ENCODE measurements around the gene TPGS1. TPM values are rescaled to one million over a fixed set of nuclear protein-coding genes. Genes with fewer than 3 reads are reported as not detected.

TPGS1 gene
- total and polyA plus RNA-seq, 2 donors (not counting 1 experiment from before 2014, with no cell fraction given), result 8.1 to 33.8 TPM

DNA sequence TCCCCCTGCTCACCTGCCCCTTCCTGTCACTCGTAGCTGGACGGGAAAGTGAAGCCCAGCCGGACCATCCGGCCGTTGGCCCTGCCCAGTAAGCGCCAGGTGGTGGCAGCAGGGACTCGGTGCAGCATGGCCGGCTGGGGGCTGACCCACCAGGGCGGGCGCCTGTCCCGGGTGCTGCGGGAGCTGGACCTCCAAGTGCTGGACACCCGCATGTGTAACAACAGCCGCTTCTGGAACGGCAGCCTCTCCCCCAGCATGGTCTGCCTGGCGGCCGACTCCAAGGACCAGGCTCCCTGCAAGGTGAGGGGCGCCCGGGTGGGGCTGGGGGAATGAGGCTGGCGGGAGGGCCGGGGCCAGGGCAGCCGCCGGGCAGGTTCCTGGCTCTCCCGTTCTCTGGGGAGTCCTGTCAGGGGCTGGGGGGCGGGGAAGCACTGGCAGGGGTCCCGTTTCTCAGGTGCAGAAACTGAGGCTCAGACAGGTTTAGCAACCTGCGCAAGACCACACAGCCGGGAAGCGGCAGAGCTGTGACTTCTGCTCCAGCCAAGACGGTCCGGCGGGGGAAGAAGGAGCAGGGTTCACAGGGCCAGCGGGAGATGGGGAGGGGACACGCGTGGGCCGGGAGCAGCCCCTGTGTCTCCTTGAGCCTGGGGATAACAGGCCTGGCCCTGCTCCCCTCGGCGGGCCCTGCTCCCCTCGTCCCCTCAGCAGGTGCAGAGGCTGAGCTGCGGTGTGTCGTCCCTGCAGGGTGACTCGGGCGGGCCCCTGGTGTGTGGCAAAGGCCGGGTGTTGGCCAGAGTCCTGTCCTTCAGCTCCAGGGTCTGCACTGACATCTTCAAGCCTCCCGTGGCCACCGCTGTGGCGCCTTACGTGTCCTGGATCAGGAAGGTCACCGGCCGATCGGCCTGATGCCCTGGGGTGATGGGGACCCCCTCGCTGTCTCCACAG, 41.9 kb downstream of the TPGS1 start:
- Mint-ChIP-seq H3K4me3 (no peak overlapping the region), H3K27me3 (no peaks in the 10 kb centered on the region), H3K9me3 (ENCODE audit: insufficient read depth) (no peaks in the 10 kb centered on the region), H3K27ac (no peak overlapping the region), H3K4me1 (no peaks in the 10 kb centered on the region)
- Histone ChIP-seq H4K20me1 (ENCODE audit: control insufficient read depth, insufficient read depth, low read length, poor library complexity, severe bottlenecking) (no peaks in the 10 kb centered on the region), H3K4me3 (ENCODE audit: control extremely low read depth in 1 of 5, extremely low read depth in 1 of 5, insufficient read depth in 1 of 5, low read depth in 2 of 5, low read length in 4 of 5) (no peak overlapping the region), H3K79me2 (ENCODE audit: control insufficient read depth, insufficient read depth, low read length) (no peaks in the 10 kb centered on the region), H2AFZ (ENCODE audit: insufficient read depth, low read depth, low read length, poor library complexity, severe bottlenecking) (no peak overlapping the region), H3K4me1 (ENCODE audit: control insufficient read depth in 2 of 2, insufficient read depth in 2 of 2, low read length in 2 of 2) (no peaks in the 10 kb centered on the region), H3K9me3 (ENCODE audit: control extremely low read depth in 1 of 3, control insufficient read depth in 2 of 3, insufficient read depth in 1 of 3, low read length in 2 of 3) (peaks cover 0 to 8% (median 0%) of the 10 kb centered on the region in 3 donors), H3K4me2 (replicated peaks; ENCODE audit: low read depth, low read length, poor library complexity, severe bottlenecking) (no peak overlapping the region), H3K36me3 (replicated peaks in 1 of 2; ENCODE audit: control extremely low read depth in 1 of 2, control insufficient read depth in 1 of 2, extremely low read depth in 1 of 2, insufficient read depth in 2 of 2, low read length in 1 of 2) (no peaks in the 10 kb centered on the region), H3K9ac (ENCODE audit: low read length) (no peak overlapping the region), H3K27me3 (replicated peaks in 1 of 4; ENCODE audit: control extremely low read depth in 1 of 4, control insufficient read depth in 3 of 4, insufficient read depth in 4 of 4, low read length in 3 of 4) (peaks cover 0 to 8% (median 0%) of the 10 kb centered on the region in 4 experiments), H3K27ac (ENCODE audit: low read length in 2 of 2) (no peak overlapping the region)
- POLR2A ChIA-PET, result no interaction called here
- CTCF ChIA-PET, result no interaction called here
- TF ChIP-seq, protein P1, sequence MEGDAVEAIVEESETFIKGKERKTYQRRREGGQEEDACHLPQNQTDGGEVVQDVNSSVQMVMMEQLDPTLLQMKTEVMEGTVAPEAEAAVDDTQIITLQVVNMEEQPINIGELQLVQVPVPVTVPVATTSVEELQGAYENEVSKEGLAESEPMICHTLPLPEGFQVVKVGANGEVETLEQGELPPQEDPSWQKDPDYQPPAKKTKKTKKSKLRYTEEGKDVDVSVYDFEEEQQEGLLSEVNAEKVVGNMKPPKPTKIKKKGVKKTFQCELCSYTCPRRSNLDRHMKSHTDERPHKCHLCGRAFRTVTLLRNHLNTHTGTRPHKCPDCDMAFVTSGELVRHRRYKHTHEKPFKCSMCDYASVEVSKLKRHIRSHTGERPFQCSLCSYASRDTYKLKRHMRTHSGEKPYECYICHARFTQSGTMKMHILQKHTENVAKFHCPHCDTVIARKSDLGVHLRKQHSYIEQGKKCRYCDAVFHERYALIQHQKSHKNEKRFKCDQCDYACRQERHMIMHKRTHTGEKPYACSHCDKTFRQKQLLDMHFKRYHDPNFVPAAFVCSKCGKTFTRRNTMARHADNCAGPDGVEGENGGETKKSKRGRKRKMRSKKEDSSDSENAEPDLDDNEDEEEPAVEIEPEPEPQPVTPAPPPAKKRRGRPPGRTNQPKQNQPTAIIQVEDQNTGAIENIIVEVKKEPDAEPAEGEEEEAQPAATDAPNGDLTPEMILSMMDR (IDR thresholded peaks at IDR 0.05), result no peak
- no peak for TF ChIP-seq EZH2 (IDR thresholded peaks at IDR 0.05; ENCODE audit: borderline replicate concordance, insufficient read depth, low read depth, low read length, poor library complexity, severe bottlenecking)
- ATAC-seq (ENCODE audit: low read depth) (no peak), DNase-seq (no peak)
- WGBS (ENCODE audit: insufficient coverage), result 87% methylated on average over 45 of the region's 52 CpGs
- intact Hi-C loops (cut with micrococcal nuclease), result no loop called here

DNA sequence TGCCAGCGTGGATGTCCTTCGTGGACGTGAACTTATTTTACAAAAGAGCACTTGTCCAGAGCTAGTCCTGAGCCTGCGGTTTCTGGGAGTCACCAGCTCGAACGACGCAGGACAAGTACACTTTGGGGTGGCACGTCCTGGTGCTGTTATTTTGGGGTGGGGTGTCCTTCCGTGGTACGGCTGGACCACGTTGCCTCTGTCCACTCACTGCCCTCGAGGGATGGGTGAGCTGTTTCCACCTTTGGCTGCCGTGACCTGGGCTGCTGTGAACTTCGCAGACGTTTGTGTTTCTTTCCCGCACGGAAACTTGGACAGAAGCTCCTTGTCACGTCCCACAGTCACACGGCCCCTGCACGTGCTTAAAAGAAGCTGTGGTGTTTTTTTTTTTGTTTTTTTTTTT, 47.5 kb downstream of the TPGS1 start:
- ChIA-PET POLR2A (no interaction called here), CTCF (interaction anchor here (0.5 to 1.4 kb wide), 2 partner anchors 20 to 179 kb away, joined by 3 to 4 read pairs; no protein-coding TSS in a partner anchor)
- H3K4me1 ChIP-seq (ENCODE audit: control insufficient read depth in 2 of 2, insufficient read depth in 2 of 2, low read length in 2 of 2), result no peaks in the 10 kb centered on the region
- no peaks in the 10 kb centered on the region for H3K4me1 Mint-ChIP-seq
- WGBS (ENCODE audit: insufficient coverage), result 86% methylated on average over 20 of the region's 20 CpGs
- no peak overlapping the region for H3K27ac Mint-ChIP-seq
- no peak overlapping the region for H3K4me3 Mint-ChIP-seq
- no peak overlapping the region for H3K4me2 ChIP-seq (replicated peaks; ENCODE audit: low read depth, low read length, poor library complexity, severe bottlenecking)
- H3K79me2 ChIP-seq (ENCODE audit: control insufficient read depth, insufficient read depth, low read length), result no peaks in the 10 kb centered on the region
- H3K27me3 ChIP-seq (replicated peaks in 1 of 4; ENCODE audit: control extremely low read depth in 1 of 4, control insufficient read depth in 3 of 4, insufficient read depth in 4 of 4, low read length in 3 of 4), result no peaks in the 10 kb centered on the region
- H3K27me3 Mint-ChIP-seq, result no peaks in the 10 kb centered on the region
- TF ChIP-seq, protein P1 (IDR thresholded peaks at IDR 0.05), result no peak
- TF ChIP-seq EZH2 (IDR thresholded peaks at IDR 0.05; ENCODE audit: borderline replicate concordance, insufficient read depth, low read depth, low read length, poor library complexity, severe bottlenecking), result no peak
- ATAC-seq (ENCODE audit: low read depth) (no peak), DNase-seq (peak; percentile 4)
- H3K9me3 ChIP-seq (ENCODE audit: control extremely low read depth in 1 of 3, control insufficient read depth in 2 of 3, insufficient read depth in 1 of 3, low read length in 2 of 3), result no peaks in the 10 kb centered on the region
- no peaks in the 10 kb centered on the region for H3K36me3 ChIP-seq (replicated peaks in 1 of 2; ENCODE audit: control extremely low read depth in 1 of 2, control insufficient read depth in 1 of 2, extremely low read depth in 1 of 2, insufficient read depth in 2 of 2, low read length in 1 of 2)
- H3K9ac ChIP-seq (ENCODE audit: low read length), result no peak overlapping the region
- no peak overlapping the region for H3K27ac ChIP-seq (ENCODE audit: low read length in 2 of 2)
- intact Hi-C loops (cut with micrococcal nuclease), result no loop called here
- no peak overlapping the region for H3K4me3 ChIP-seq (ENCODE audit: control extremely low read depth in 1 of 5, extremely low read depth in 1 of 5, insufficient read depth in 1 of 5, low read depth in 2 of 5, low read length in 4 of 5)
- no peak overlapping the region for H2AFZ ChIP-seq (ENCODE audit: insufficient read depth, low read depth, low read length, poor library complexity, severe bottlenecking)
- no peaks in the 10 kb centered on the region for H4K20me1 ChIP-seq (ENCODE audit: control insufficient read depth, insufficient read depth, low read length, poor library complexity, severe bottlenecking)
- no peaks in the 10 kb centered on the region for H3K9me3 Mint-ChIP-seq (ENCODE audit: insufficient read depth)
